ENCODE measurements around the gene RNF2.

RNF2 gene

GRCh38 chr1:185049670-185050069 is 4.3 kb downstream of the RNF2 start:
- H3K4me3 ChIP-seq (replicated peaks; ENCODE audit: low read depth, low read length): no peak overlapping the region
- TF ChIP-seq CTCF (IDR thresholded peaks at IDR 0.05; ENCODE audit: low read length, missing control alignments): no peak
- no peak for DNase-seq (ENCODE audit: low read depth)

- no peak for TF ChIP-seq CTCF (IDR thresholded peaks at IDR 0.05; ENCODE audit: low read length, missing control alignments)
- DNase-seq (ENCODE audit: low read depth): peak; percentile 17
- H3K4me3 ChIP-seq (replicated peaks; ENCODE audit: low read depth, low read length): no peak overlapping the region
These were observed 5.6 kb downstream of the RNF2 start for GRCh38 chr1:185050823-185051451.

- TF ChIP-seq CTCF (IDR thresholded peaks at IDR 0.05; ENCODE audit: low read length, missing control alignments): no peak
- H3K4me3 ChIP-seq (replicated peaks; ENCODE audit: low read depth, low read length): no peak overlapping the region
- DNase-seq (ENCODE audit: low read depth): no peak
These were observed 7.8 kb downstream of the RNF2 start for GRCh38 chr1:185053204-185053603.

- no peak for TF ChIP-seq CTCF (IDR thresholded peaks at IDR 0.05; ENCODE audit: low read length, missing control alignments)
- H3K4me3 ChIP-seq (replicated peaks; ENCODE audit: low read depth, low read length): no peak overlapping the region
- no peak for DNase-seq (ENCODE audit: low read depth)
These were observed 9.2 kb downstream of the RNF2 start for GRCh38 chr1:185054365-185055060.

- DNase-seq (ENCODE audit: low read depth): no peak
- H3K4me3 ChIP-seq (replicated peaks; ENCODE audit: low read depth, low read length): no peak overlapping the region
- no peak for TF ChIP-seq CTCF (IDR thresholded peaks at IDR 0.05; ENCODE audit: low read length, missing control alignments)
These were observed 12.8 kb downstream of the RNF2 start for GRCh38 chr1:185058110-185058509.

GRCh38 chr1:185058876-185059275 is 13.5 kb downstream of the RNF2 start:
- peak; percentile 33 for DNase-seq (ENCODE audit: low read depth)
- TF ChIP-seq CTCF (IDR thresholded peaks at IDR 0.05; ENCODE audit: low read length, missing control alignments): no peak
- no peak overlapping the region for H3K4me3 ChIP-seq (replicated peaks; ENCODE audit: low read depth, low read length)

All from fibroblast of pulmonary artery (primary cell).